Astrocyte of the spinal cord (primary cell): ENCODE data around the gene ACSM6.
"Not testable (repeated sequence)": the region's sequence is repeated elsewhere in the genome, so short reads cannot be mapped to it uniquely, and the experiment has no call there.

Source experiments
- DNase-seq: peaks from one replicate; pipeline ENCODE4 v3.0.0; 2011; ENCODE audit warnings: low read depth, low spot score
- H3K4me3 ChIP-seq: 2 replicates; pipeline ENCODE4 v1.5.1; 2011; ENCODE audit warnings: low read depth, mild to moderate bottlenecking, low read length, moderate library complexity
- CTCF ChIP-seq: IDR thresholded peaks from 2 replicates; pipeline ENCODE4 v1.5.1; 2012; ENCODE audit warnings: low read depth, mild to moderate bottlenecking, low read length, inconsistent platforms
- in situ Hi-C: cut with HindIII; loops from 2 replicates; pipeline ENCODE4 v1.10.0; 2017; ENCODE audit warnings: low sequenced_read_pairs

Gene ACSM6

GRCh38 chr10:95225136-95225535, 31.1 kb downstream of the ACSM6 start:
- in situ Hi-C loops: no loop called here
- no peak overlapping the region for H3K4me3 ChIP-seq
- DNase-seq: no peak
- peak; percentile 6 for TF ChIP-seq CTCF

GRCh38 chr10:95228934-95229723, 35.1 kb downstream of the ACSM6 start:
- H3K4me3 ChIP-seq, DNase-seq, in situ Hi-C loops: not testable (repeated sequence)

GRCh38 chr10:95229724-95230627, 35.9 kb downstream of the ACSM6 start:
- in situ Hi-C loops: no loop called here
- peak; percentile 94 for DNase-seq
- no peak for TF ChIP-seq CTCF
- H3K4me3 ChIP-seq: no peak overlapping the region

GRCh38 chr10:95230677-95231586, 36.9 kb downstream of the ACSM6 start:
- in situ Hi-C loops, DNase-seq, H3K4me3 ChIP-seq: not testable (repeated sequence)

GRCh38 chr10:95233377-95234034, 39.5 kb downstream of the ACSM6 start:
- DNase-seq: no peak
- in situ Hi-C loops: no loop called here
- no peak for TF ChIP-seq CTCF
- H3K4me3 ChIP-seq: no peak overlapping the region

GRCh38 chr10:95234951-95235350, 40.9 kb downstream of the ACSM6 start:
- no peak for DNase-seq
- in situ Hi-C loops: no loop called here
- TF ChIP-seq CTCF: no peak

GRCh38 chr10:95235676-95236067, 41.6 kb downstream of the ACSM6 start:
- in situ Hi-C loops: no loop called here
- H3K4me3 ChIP-seq: no peak overlapping the region
- DNase-seq: no peak
- no peak for TF ChIP-seq CTCF

More at GRCh38 chr10:95234951-95235350, 40.9 kb downstream of the ACSM6 start:
- no peak overlapping the region for H3K4me3 ChIP-seq
